SHP77 (cell line): Measurements from ENCODE around the gene SPOP.
"Not testable (repeated sequence)": the region's sequence is repeated elsewhere in the genome, so short reads cannot be mapped to it uniquely, and the experiment has no call there.

Source experiments
- DNase-seq, 2 experiments: peaks; one replicate each; lab custom pipeline; 2025; lab: John Stamatoyannopoulos, UW

Gene SPOP

GRCh38 chr17:49550764-49551163 is 127.1 kb downstream of the SPOP start:
- DNase-seq, result not testable (repeated sequence)

- no peak for DNase-seq
These were observed 127.9 kb downstream of the SPOP start for GRCh38 chr17:49549691-49550678.

GRCh38 chr17:49549311-49549605 is 128.6 kb downstream of the SPOP start:
- DNase-seq, result no peak
